Stimulated activated CD8-positive, alpha-beta memory T cell treated with anti-CD3 and anti-CD28 coated beads, Interleukin-7, amount 100 ng/mL, for 1 hour (primary cell): ENCODE results near the gene CHCHD3.

Source experiments
- DNase-seq, 2 donors: peaks; one replicate each; pipeline ENCODE4 v3.0.0-alpha.2; 2020; ENCODE audit warnings: low read depth in 2 of 2

Gene CHCHD3

GRCh38 chr7:133079296-133079695, 2.6 kb downstream of the CHCHD3 start:
- DNase-seq, result no peak

DNA sequence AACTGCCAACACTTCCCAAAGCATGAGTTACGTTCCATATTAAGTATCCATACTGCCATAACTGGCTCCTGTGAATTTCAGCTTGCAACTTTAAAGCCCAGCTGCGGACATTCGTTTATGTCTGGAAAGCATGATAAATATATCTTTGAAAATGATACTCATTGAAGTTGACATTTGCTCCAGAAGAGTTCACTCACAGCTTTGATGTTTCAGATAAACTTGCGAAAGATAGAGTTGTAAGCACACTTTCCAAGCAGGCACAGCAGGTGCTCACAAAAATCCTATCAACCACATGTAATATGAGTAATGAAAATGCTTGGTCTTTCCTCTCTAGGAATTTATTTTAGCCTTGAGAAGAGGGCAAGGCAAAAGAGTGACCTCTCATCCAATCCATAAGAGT, 4.5 kb downstream of the CHCHD3 start:
- DNase-seq, result no peak

DNA sequence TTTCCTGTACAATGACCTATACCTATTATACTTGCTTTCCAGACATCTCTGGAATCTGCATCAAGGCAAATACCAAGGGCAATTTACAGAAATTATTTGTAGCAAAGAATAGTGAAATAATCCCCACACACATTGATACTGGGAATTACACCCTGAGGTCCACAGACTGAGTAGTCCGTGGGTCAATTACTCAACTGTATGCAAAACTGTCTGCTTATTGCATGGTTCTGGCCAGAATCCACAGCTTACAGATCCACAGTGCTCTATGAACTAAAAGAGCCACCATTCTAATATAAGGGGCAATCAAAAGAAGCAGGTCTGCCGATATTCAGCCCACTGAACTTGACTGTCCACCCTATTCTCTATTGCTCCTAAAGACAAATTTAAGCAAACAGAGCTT, 5.7 kb downstream of the CHCHD3 start:
- DNase-seq, result no peak

GRCh38 chr7:133071506-133071905, 10.4 kb downstream of the CHCHD3 start:
- no peak for DNase-seq

DNA sequence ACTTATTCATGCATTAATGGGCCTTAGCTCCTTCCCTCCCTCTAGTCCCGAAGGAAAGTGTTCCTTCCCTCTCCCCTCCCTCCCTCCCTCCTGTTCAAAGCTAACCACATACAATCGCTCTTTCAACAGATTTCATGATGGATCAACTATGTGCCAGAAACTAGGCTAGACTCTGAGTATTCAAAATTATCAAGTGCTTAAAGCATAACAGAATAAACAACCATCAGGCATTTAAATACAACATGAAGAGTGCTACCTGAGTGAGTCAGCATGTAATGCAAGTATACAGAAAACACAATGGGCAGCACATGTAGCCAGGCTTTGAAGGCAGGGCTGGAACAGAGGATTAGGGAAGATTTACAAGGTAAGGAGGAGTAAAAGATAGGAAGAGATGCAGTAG, 11.3 kb downstream of the CHCHD3 start:
- no peak for DNase-seq

GRCh38 chr7:133065301-133065700, 16.6 kb downstream of the CHCHD3 start:
- DNase-seq, result no peak

GRCh38 chr7:133064082-133064820, 17.6 kb downstream of the CHCHD3 start:
- no peak for DNase-seq

- no peak for DNase-seq
These were observed 20.1 kb downstream of the CHCHD3 start for GRCh38 chr7:133061792-133062191.

GRCh38 chr7:133061357-133061756, 20.5 kb downstream of the CHCHD3 start:
- DNase-seq, result no peak

GRCh38 chr7:133060004-133060403, 21.9 kb downstream of the CHCHD3 start:
- no peak for DNase-seq

- DNase-seq, result no peak
These were observed 22.6 kb downstream of the CHCHD3 start for GRCh38 chr7:133059263-133059662.

DNA sequence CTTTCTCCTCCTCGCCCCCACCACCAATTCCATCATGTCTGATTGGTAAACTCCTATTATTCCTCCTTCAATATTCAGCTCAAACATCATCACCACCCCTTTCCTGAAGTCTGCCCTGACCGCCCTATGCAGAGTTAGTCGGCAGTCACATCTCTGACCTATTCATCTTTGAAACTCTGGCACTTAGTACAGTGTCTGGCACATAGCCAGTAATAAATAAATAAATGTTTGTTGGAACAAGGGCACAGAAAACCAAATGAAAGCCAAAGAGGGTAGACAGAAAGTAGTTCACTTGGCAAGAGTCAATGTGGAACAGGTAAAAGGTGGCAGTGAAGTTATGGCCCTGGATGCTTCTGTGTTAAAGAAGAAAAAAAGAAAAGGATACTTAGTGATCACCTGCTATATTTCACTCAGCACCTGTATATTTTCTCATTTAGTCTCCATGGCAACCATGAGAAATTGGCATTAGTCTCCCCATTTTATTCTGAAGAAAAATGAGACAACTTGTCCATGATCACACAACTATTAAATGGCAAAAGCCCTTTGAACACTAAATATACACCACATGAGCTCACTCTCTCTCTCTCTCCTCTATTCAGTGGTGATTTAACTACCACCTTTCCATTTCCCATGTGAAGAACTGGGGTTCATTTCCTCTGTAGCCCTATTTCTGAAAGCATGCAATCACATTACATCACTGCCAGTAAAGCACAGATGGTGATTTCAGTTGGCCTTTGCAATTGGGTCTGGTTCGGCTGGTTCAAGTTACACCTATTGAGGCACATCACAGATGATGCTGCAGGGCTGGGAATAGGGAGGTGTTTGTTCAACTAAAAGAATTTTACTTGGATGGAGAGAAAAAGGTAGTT, 25.3 kb downstream of the CHCHD3 start:
- no peak for DNase-seq

DNA sequence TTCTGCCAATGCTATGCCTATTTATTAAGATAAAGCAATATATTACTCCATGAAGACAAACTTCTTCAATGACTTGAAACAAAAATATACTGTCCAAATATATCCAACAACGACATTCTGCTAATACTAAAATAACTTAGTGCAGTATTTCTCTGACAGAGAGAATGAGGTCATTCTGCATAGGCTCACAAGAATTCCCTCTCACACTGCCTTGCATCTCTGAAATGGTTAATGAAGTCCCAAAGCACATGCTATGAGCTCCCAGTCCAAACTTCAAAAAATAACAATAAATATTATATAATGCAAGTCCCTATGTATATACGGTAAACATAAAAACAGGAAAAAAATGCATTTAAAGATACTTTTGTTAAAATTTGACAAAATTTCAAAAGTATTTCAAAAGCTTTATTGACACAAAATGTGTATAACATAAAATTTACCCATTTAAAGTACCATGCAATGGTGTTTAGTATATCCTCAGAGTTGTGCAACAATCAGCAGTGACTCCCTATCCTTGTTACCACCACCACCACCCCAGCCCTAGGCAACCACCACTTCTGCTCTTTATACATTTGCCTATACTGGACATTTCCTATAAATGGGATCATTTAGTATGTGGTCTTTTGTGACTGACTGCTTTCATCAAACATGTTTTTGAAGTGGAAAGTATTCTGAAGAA, 27.6 kb downstream of the CHCHD3 start:
- no peak for DNase-seq

- DNase-seq, result no peak
These were observed 28.5 kb downstream of the CHCHD3 start for GRCh38 chr7:133053321-133053891.

GRCh38 chr7:133052826-133053225, 29.1 kb downstream of the CHCHD3 start:
- DNase-seq, result no peak

- no peak for DNase-seq
These were observed 29.5 kb downstream of the CHCHD3 start for GRCh38 chr7:133052401-133052756.

DNA sequence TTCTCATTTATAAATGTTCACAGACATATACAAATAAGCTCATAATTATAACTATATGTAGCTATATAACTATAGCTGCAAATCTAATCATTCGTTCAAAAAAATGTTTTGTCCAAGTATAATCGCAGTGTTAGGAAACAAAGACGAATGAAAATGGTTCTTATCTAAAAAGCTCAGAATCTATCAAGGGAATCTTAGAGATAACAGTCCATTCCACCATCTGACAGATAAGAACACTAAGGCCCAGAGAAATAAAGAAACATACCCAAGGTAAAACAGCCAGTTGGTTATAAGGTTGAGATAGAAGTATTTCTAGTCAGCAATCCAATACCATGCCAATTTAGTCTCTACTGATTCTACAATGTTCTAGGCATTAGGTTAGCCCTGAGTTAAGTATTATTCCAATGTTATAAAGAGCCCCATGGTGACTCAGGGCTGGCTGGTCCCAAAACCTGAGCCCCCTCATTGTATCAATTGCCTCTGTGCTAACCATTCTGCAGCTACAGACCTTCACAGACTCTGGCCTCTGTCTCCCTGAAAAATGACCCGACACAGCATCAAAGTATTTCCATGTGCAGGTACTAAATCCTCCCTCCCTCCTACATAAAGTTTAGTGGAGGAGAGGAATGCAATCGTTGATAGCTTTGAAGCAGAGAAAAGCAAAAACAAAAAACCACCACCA, 30.0 kb downstream of the CHCHD3 start:
- DNase-seq, result no peak

DNA sequence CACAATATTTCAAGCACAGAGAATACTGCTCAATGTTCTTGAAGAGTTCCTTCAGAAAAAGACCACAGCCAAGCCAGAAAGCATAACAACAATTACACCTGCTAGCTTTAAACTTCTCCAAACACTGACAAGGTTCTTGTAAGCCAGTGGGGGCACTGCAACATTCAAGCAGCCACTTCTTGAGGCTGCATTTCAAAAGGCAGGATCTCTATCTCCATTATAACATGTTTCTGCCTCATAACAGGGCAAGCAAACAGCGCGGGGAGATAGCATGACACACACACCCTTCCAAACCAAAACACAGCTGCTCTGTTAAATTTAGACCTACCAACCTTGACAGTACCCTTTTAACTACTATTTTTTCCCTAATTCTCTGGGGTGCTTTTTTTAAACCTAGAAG, 30.8 kb downstream of the CHCHD3 start:
- no peak for DNase-seq

GRCh38 chr7:133050200-133050995, 31.5 kb downstream of the CHCHD3 start:
- DNase-seq, result no peak

- DNase-seq, result no peak
These were observed 33.3 kb downstream of the CHCHD3 start for GRCh38 chr7:133048589-133048988.

- DNase-seq, result no peak
These were observed 34.6 kb downstream of the CHCHD3 start for GRCh38 chr7:133047321-133047720.
